ENCODE results near the gene ARL4C.
"Not testable (repeated sequence)": the region's sequence is repeated elsewhere in the genome, so short reads cannot be mapped to it uniquely, and the experiment has no call there.

ARL4C gene

GRCh38 chr2:234476766-234477165 lies 20.1 kb downstream of the ARL4C start:
- no peak for DNase-seq (ENCODE audit: low spot score)

- DNase-seq (ENCODE audit: low spot score) = no peak
Measured at GRCh38 chr2:234474654-234475053, 22.2 kb downstream of the ARL4C start.

- DNase-seq (ENCODE audit: low spot score) = no peak
Measured at GRCh38 chr2:234472155-234472554, 24.7 kb downstream of the ARL4C start.

GRCh38 chr2:234469972-234470371 lies 26.9 kb downstream of the ARL4C start:
- no peak for DNase-seq (ENCODE audit: low spot score)

GRCh38 chr2:234469251-234469845 lies 27.5 kb downstream of the ARL4C start:
- DNase-seq (ENCODE audit: low spot score) = no peak

GRCh38 chr2:234468503-234468902 lies 28.4 kb downstream of the ARL4C start:
- DNase-seq (ENCODE audit: low spot score) = no peak

- DNase-seq (ENCODE audit: low spot score) = no peak
Measured at GRCh38 chr2:234467289-234467688, 29.6 kb downstream of the ARL4C start.

GRCh38 chr2:234464291-234464645 lies 32.6 kb downstream of the ARL4C start:
- no peak for DNase-seq (ENCODE audit: low spot score)

- peak; percentile 76 for DNase-seq (ENCODE audit: low spot score)
Measured at GRCh38 chr2:234463626-234464290, 33.1 kb downstream of the ARL4C start.

- no peak for DNase-seq (ENCODE audit: low spot score)
Measured at GRCh38 chr2:234462218-234462992, 34.5 kb downstream of the ARL4C start.

- DNase-seq (ENCODE audit: low spot score) = no peak
Measured at GRCh38 chr2:234459401-234460009, 37.4 kb downstream of the ARL4C start.

- no peak for DNase-seq (ENCODE audit: low spot score)
Measured at GRCh38 chr2:234458466-234458865, 38.4 kb downstream of the ARL4C start.

- DNase-seq (ENCODE audit: low spot score) = no peak
Measured at GRCh38 chr2:234457421-234457820, 39.5 kb downstream of the ARL4C start.

- not testable (repeated sequence) for DNase-seq (ENCODE audit: low spot score)
Measured at GRCh38 chr2:234455246-234455645, 41.6 kb downstream of the ARL4C start.

GRCh38 chr2:234454433-234454832 lies 42.4 kb downstream of the ARL4C start:
- DNase-seq (ENCODE audit: low spot score) = no peak

GRCh38 chr2:234453216-234453615 lies 43.7 kb downstream of the ARL4C start:
- DNase-seq (ENCODE audit: low spot score) = no peak

GRCh38 chr2:234451852-234452625 lies 44.8 kb downstream of the ARL4C start:
- no peak for DNase-seq (ENCODE audit: low spot score)

- no peak for DNase-seq (ENCODE audit: low spot score)
Measured at GRCh38 chr2:234451242-234451641, 45.6 kb downstream of the ARL4C start.

- DNase-seq (ENCODE audit: low spot score) = no peak
Measured at GRCh38 chr2:234450431-234451124, 46.3 kb downstream of the ARL4C start.

- DNase-seq (ENCODE audit: low spot score) = no peak
Measured at GRCh38 chr2:234448506-234449184, 48.2 kb downstream of the ARL4C start.

GRCh38 chr2:234447963-234448362 lies 48.9 kb downstream of the ARL4C start:
- DNase-seq (ENCODE audit: low spot score) = no peak
